SK-N-SH treated with all-trans-retinoic acid at 6 μM for 48 hours (cell line): Measurements from ENCODE around the gene RXRA.

ENCODE experiments used
- CSDC2 ChIP-seq: fragments of 250-450 bp; sonication (Bioruptor Pico); IDR thresholded peaks from 2 replicates; pipeline ENCODE4 v1.5.0; 2020; ENCODE audit warnings: mild to moderate bottlenecking, moderate library complexity
- GLIS3 ChIP-seq: fragments of 250-450 bp; sonication (Bioruptor Pico); IDR thresholded peaks from 2 replicates; pipeline ENCODE4 v1.5.0; 2020; ENCODE audit warnings: mild to moderate bottlenecking, moderate library complexity
- RARB ChIP-seq: fragments of 250-450 bp; sonication (Bioruptor Pico); IDR thresholded peaks from 2 replicates; pipeline ENCODE4 v1.8.0; 2021; ENCODE audit warnings: mild to moderate bottlenecking, moderate library complexity
- ZFP3 ChIP-seq: fragments of 250-450 bp; sonication (Bioruptor Pico); IDR thresholded peaks from 2 replicates; pipeline ENCODE4 v1.5.0; 2020; ENCODE audit warnings: mild to moderate bottlenecking, moderate library complexity
- TF ChIP-seq, protein P1 (sequence below): fragments of 250-450 bp; sonication (Bioruptor Pico); IDR thresholded peaks from 2 replicates; pipeline ENCODE4 v1.5.1; 2021; ENCODE audit warnings: mild to moderate bottlenecking, moderate library complexity
- TF ChIP-seq, protein P2 (sequence below): fragments of 250-450 bp; sonication (Bioruptor Pico); IDR thresholded peaks from 2 replicates; pipeline ENCODE4 v1.8.0; 2021; ENCODE audit warnings: low read depth, mild to moderate bottlenecking, moderate library complexity, borderline replicate concordance
- TF ChIP-seq, protein P3 (sequence below): fragments of 250-450 bp; sonication (Bioruptor Pico); IDR thresholded peaks from 2 replicates; pipeline ENCODE4 v1.5.1; 2020; ENCODE audit warnings: low read depth, mild to moderate bottlenecking, moderate library complexity

DNA sequence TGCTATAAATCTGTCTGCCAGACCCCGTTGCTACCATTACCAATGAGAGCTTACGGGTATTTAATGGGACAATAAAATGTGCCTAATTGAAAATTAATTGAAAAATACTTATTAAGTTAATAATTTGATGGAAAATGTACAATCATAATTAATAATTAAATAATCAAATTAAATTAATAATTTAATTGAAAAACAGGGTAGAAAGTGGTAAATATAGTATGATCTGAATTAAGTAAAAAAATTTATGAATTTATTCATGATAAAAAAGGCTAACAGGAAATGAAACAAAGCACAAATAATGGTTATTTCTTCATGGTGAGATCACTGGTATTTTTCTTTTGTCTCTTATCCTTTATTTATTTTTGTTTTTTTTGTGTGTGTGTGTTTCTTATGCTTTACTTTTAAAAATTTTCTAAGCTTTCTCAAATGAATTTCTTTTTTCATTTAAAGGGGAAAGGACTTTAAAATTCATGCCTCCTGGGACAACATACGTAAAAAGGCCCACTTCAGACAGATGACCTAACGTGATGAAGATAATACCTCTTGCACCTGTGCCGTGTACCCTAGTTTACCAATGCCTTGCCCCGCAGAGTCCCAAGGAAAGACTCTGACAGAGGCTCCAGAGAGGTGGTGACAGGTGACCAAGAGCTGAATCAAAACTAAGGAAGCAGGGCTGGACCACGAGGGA, 24.0 kb upstream of the RXRA start:
- TF ChIP-seq, protein P1, sequence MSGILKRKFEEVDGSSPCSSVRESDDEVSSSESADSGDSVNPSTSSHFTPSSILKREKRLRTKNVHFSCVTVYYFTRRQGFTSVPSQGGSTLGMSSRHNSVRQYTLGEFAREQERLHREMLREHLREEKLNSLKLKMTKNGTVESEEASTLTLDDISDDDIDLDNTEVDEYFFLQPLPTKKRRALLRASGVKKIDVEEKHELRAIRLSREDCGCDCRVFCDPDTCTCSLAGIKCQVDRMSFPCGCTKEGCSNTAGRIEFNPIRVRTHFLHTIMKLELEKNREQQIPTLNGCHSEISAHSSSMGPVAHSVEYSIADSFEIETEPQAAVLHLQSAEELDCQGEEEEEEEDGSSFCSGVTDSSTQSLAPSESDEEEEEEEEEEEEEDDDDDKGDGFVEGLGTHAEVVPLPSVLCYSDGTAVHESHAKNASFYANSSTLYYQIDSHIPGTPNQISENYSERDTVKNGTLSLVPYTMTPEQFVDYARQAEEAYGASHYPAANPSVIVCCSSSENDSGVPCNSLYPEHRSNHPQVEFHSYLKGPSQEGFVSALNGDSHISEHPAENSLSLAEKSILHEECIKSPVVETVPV (CRISPR knock-in tag), result no peak
- no peak for TF ChIP-seq ZFP3
- TF ChIP-seq, protein P2, sequence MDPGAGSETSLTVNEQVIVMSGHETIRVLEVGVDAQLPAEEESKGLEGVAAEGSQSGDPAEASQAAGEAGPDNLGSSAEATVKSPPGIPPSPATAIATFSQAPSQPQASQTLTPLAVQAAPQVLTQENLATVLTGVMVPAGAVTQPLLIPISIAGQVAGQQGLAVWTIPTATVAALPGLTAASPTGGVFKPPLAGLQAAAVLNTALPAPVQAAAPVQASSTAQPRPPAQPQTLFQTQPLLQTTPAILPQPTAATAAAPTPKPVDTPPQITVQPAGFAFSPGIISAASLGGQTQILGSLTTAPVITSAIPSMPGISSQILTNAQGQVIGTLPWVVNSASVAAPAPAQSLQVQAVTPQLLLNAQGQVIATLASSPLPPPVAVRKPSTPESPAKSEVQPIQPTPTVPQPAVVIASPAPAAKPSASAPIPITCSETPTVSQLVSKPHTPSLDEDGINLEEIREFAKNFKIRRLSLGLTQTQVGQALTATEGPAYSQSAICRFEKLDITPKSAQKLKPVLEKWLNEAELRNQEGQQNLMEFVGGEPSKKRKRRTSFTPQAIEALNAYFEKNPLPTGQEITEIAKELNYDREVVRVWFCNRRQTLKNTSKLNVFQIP, result no peak
- TF ChIP-seq CSDC2 (CRISPR knock-in tag), result no peak
- TF ChIP-seq RARB (CRISPR knock-in tag), result no peak
- TF ChIP-seq GLIS3 (CRISPR knock-in tag), result no peak
- TF ChIP-seq, protein P3, sequence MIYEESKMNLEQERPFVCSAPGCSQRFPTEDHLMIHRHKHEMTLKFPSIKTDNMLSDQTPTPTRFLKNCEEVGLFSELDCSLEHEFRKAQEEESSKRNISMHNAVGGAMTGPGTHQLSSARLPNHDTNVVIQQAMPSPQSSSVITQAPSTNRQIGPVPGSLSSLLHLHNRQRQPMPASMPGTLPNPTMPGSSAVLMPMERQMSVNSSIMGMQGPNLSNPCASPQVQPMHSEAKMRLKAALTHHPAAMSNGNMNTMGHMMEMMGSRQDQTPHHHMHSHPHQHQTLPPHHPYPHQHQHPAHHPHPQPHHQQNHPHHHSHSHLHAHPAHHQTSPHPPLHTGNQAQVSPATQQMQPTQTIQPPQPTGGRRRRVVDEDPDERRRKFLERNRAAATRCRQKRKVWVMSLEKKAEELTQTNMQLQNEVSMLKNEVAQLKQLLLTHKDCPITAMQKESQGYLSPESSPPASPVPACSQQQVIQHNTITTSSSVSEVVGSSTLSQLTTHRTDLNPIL (CRISPR knock-in tag), result no peak
